HEK293T (cell line): ENCODE results near the gene LZTR1.

Experiments
- CTCF ChIA-PET: fragments of 350-600 bp; formaldehyde crosslinking; extraction: SDS; loops from one replicate; lab custom pipeline; 2021; ENCODE audit warnings: antibody characterized with exemption, inconsistent platforms; lab: Yijun Ruan, JAX
- POLR2A ChIA-PET: fragments of 350-600 bp; formaldehyde crosslinking; extraction: SDS; loops from one replicate; lab custom pipeline; 2020; ENCODE audit warnings: antibody characterized with exemption, inconsistent platforms; lab: Yijun Ruan, JAX
- DNase-seq: peaks from one replicate; pipeline ENCODE4 v3.0.0; 2012; ENCODE audit warnings: mixed read lengths; ENCODE audit errors: extremely low spot score
- ARNT ChIP-seq: fragments of 450-650 bp; IDR thresholded peaks from 2 replicates; pipeline ENCODE4 v1.6.1; 2017; ENCODE audit warnings: mild to moderate bottlenecking
- BHLHE40 ChIP-seq: fragments of 450-650 bp; IDR thresholded peaks from 2 replicates; pipeline ENCODE4 v1.6.1; 2016; ENCODE audit warnings: mild to moderate bottlenecking, moderate library complexity, borderline replicate concordance
- CTBP1 ChIP-seq: fragments of 450-650 bp; IDR thresholded peaks from 2 replicates; pipeline ENCODE4 v1.6.1; 2016; ENCODE audit warnings: borderline replicate concordance
- ELF4 ChIP-seq: fragments of 450-650 bp; IDR thresholded peaks from 2 replicates; pipeline ENCODE4 v1.6.1; 2017; ENCODE audit warnings: antibody characterized with exemption
- FOXA1 ChIP-seq: fragments of 450-650 bp; IDR thresholded peaks from 2 replicates; pipeline ENCODE4 v1.6.1; 2016; ENCODE audit warnings: mild to moderate bottlenecking
- FOXK2 ChIP-seq: fragments of 450-650 bp; IDR thresholded peaks from 2 replicates; pipeline ENCODE4 v1.6.1; 2016; ENCODE audit warnings: mild to moderate bottlenecking
- FOXM1 ChIP-seq: fragments of 450-650 bp; IDR thresholded peaks from 2 replicates; pipeline ENCODE4 v1.6.1; 2017; ENCODE audit warnings: mild to moderate bottlenecking, borderline replicate concordance
- HDGF ChIP-seq: fragments of 450-650 bp; IDR thresholded peaks from 2 replicates; pipeline ENCODE4 v1.6.1; 2017; ENCODE audit warnings: antibody characterized with exemption, borderline replicate concordance
- L3MBTL2 ChIP-seq: fragments of 450-650 bp; conservative IDR thresholded peaks from 2 replicates; pipeline ENCODE4 v1.6.1; 2016; ENCODE audit warnings: mild to moderate bottlenecking
- LEF1 ChIP-seq: fragments of 450-650 bp; IDR thresholded peaks from 2 replicates; pipeline ENCODE4 v1.6.1; 2017; ENCODE audit warnings: mild to moderate bottlenecking, borderline replicate concordance
- NFRKB ChIP-seq: fragments of 450-650 bp; IDR thresholded peaks from 2 replicates; pipeline ENCODE4 v1.6.1; 2016; ENCODE audit warnings: mild to moderate bottlenecking, moderate library complexity
- PKNOX1 ChIP-seq: fragments of 450-650 bp; IDR thresholded peaks from 2 replicates; pipeline ENCODE4 v1.6.1; 2016
- SP1 ChIP-seq: fragments of 450-650 bp; IDR thresholded peaks from 2 replicates; pipeline ENCODE4 v1.6.1; 2017
- SUZ12 ChIP-seq: fragments of 450-650 bp; IDR thresholded peaks from 2 replicates; pipeline ENCODE4 v1.6.1; 2016; ENCODE audit warnings: mild to moderate bottlenecking
- TARDBP ChIP-seq: fragments of 450-650 bp; IDR thresholded peaks from 2 replicates; pipeline ENCODE4 v1.6.1; 2016
- ZNF384 ChIP-seq: fragments of 450-650 bp; IDR thresholded peaks from 2 replicates; pipeline ENCODE4 v1.6.1; 2016

LZTR1 gene

GRCh38 chr22:21025763-21026755 lies 44.0 kb downstream of the LZTR1 start:
- TF ChIP-seq TARDBP = no peak
- CTCF ChIA-PET = interaction anchor here (0.6 kb wide), 1 partner anchor 11 kb away, joined by 5 read pairs; no protein-coding TSS in a partner anchor
- POLR2A ChIA-PET = interaction anchor here (0.6 to 1.0 kb wide), 2 partner anchors 24 to 531 kb away, joined by 3 read pairs; partner anchors contain the start of gene THAP7
- no peak for DNase-seq

- ChIA-PET POLR2A (interaction anchor here (1.0 kb wide), 1 partner anchor 25 kb away, joined by 3 read pairs; the partner anchor contains the start of gene THAP7), CTCF (interaction anchor here (0.6 kb wide), 1 partner anchor 10 kb away, joined by 5 read pairs; no protein-coding TSS in a partner anchor)
- no peak for DNase-seq
- TF ChIP-seq SP1 (no peak), LEF1 (no peak), NFRKB (no peak), FOXK2 (no peak), HDGF (no peak), CTBP1 (no peak), ZNF384 (no peak), BHLHE40 (no peak)
These were observed 44.9 kb downstream of the LZTR1 start for GRCh38 chr22:21026783-21027692.

DNA sequence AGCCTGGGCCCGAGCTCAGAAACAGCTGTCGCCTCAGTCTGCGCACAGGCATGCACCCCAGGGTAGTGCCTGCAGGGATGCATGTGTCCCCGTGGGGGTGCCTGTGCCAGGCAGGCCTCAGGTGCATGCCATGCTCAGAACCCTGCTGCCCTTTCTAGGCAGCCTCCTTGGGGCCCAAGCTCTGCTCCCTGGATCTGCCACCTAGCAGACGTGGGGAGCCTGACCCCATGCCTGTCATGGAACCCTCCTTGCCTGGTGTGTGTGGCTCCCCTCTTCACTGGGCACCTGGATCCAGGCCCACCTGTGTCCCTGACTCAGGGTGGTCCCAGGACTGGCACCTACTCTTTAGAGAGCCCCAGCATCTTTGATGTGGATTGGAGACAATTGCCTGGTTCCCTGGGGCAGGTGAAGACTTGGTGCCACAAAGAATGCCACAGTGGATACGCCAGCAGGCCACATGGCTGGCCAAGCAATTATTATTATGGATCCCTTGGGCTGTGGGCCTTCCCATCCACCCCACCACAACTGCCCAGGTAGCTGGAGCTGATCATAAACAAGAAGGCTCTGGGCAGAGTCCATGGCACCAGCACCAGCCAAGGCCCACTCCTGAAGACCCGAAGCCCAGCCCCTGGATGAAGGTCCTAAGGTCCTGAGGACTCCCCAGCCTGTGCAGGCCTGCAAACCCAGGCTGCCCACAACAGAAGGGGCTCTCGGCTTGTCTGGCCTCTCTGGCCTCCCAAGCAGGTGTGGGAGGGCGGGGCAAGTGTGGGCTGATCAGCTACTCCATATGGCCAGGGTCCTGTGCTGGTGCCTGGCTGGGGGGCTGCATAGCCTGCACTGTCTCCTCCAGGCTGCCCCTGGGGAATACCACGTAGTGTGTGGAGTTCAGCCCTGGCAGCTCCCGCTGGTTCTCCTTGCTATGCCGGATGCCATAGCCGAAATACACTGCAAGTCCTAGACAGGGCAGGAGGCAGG lies 46.5 kb downstream of the LZTR1 start:
- no peak for DNase-seq
- ChIA-PET POLR2A (interaction anchor here (1.4 kb wide), 1 partner anchor 27 kb away, joined by 4 read pairs; the partner anchor contains the start of gene THAP7), CTCF (no interaction called here)
- TF ChIP-seq ARNT (no peak), ZNF384 (no peak), CTBP1 (no peak), NFRKB (no peak), FOXK2 (no peak), L3MBTL2 (no peak), HDGF (no peak), TARDBP (no peak), SP1 (no peak), ELF4 (no peak), SUZ12 (no peak), PKNOX1 (no peak), BHLHE40 (no peak), FOXM1 (no peak), LEF1 (no peak), FOXA1 (no peak)

GRCh38 chr22:21029486-21030025 lies 47.5 kb downstream of the LZTR1 start:
- CTCF ChIA-PET = no interaction called here
- POLR2A ChIA-PET = interaction anchor here (1.4 kb wide), 1 partner anchor 28 kb away, joined by 4 read pairs; the partner anchor contains the start of gene THAP7
- TF ChIP-seq SP1 (no peak), ARNT (no peak), FOXM1 (no peak), HDGF (no peak)
- DNase-seq = no peak

DNA sequence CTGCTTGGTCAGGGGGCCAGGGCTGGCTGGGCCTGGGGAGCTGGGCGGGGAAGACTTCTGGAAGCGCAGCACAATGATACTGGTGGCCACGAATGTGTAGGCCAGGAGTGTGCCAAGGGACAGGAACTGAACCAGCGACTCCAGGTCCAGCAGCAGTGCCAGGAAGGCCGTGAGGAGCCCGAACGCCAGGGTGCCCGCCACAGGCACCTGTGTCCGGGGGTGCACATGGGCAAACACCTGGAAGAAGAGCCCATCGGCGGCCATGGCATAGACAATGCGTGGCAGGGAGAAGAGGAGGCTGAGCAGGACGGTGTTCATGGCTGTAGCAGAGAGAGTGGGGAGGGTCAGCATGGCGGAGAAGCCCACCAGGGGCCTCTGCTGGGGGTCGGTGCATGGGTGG lies 47.9 kb downstream of the LZTR1 start:
- ChIA-PET POLR2A (no interaction called here), CTCF (no interaction called here)
- no peak for DNase-seq
- TF ChIP-seq SUZ12 (no peak), ARNT (no peak), BHLHE40 (no peak), FOXM1 (no peak), CTBP1 (no peak), ELF4 (no peak), L3MBTL2 (no peak), SP1 (no peak), FOXA1 (no peak), HDGF (no peak)
